ENCODE results near the gene PELI2.

PELI2 gene

DNA sequence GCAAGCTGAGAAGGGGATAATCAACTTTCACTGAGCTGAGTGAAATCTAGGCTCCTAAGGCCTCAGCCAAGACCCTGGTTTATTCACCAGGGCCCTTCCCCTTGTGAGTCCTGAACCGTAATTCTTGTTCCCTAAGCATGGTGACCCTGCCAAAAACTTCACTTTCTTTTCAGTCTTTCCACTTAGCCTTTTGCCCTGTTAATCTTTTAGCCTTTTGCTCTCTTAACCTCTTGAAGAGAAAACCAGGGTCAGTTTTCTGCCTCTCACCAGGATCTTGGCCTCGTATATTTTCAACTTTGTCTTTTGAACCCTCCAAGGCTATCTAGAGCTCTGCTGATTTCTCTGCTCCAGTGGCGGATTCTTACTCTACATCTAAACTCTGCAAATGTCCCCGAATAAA lies 191.0 kb downstream of the PELI2 start:
- TF ChIP-seq, protein P1, sequence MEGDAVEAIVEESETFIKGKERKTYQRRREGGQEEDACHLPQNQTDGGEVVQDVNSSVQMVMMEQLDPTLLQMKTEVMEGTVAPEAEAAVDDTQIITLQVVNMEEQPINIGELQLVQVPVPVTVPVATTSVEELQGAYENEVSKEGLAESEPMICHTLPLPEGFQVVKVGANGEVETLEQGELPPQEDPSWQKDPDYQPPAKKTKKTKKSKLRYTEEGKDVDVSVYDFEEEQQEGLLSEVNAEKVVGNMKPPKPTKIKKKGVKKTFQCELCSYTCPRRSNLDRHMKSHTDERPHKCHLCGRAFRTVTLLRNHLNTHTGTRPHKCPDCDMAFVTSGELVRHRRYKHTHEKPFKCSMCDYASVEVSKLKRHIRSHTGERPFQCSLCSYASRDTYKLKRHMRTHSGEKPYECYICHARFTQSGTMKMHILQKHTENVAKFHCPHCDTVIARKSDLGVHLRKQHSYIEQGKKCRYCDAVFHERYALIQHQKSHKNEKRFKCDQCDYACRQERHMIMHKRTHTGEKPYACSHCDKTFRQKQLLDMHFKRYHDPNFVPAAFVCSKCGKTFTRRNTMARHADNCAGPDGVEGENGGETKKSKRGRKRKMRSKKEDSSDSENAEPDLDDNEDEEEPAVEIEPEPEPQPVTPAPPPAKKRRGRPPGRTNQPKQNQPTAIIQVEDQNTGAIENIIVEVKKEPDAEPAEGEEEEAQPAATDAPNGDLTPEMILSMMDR (IDR thresholded peaks at IDR 0.05; ENCODE audit: control insufficient read depth, insufficient read depth, low read depth, low read length, missing control alignments) = no peak
- H3K4me3 ChIP-seq (ENCODE audit: control insufficient read depth, low read depth, low read length) = no peak overlapping the region
- DNase-seq (ENCODE audit: low read depth) = no peak

DNA sequence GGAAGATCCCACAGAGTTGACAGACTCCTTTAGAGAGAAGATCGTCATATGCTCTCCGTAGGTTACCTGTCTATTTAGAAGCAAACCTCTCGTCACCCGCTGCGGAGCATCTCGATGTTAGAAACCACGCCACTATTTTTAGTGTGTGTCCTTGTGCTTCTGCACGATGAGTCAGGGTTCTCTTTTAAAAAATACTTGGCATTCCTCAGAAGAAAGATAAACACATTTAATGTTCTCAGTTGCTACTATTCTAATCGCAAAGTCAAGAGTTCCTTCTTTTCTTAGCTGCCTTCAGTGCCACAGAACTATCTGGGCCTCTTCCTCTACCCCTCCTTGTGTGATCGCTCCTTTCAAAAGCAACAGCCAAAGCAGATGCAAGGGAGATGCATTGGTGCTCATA lies 192.4 kb downstream of the PELI2 start:
- TF ChIP-seq, protein P1 (IDR thresholded peaks at IDR 0.05; ENCODE audit: control insufficient read depth, insufficient read depth, low read depth, low read length, missing control alignments) = no peak
- no peak for DNase-seq (ENCODE audit: low read depth)
- no peak overlapping the region for H3K4me3 ChIP-seq (ENCODE audit: control insufficient read depth, low read depth, low read length)

DNA sequence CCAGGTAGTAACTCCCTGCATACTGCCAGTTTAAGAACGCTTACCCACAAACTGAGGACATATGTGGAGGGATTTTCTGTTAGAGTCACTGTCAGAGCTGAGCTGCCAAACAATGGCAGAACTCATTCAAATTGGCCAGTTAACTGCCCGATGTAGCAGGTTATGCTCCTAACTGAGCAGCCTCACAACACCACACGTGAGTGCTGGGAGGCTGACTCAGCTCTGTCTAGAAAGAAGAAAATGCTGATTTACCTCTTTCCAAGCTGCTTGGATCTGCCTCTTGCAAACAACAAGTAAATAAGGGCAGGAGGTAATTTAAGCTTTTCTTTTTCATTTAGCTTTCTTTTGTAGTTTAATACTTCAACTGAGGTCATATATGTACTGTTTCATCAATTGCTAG lies 195.6 kb downstream of the PELI2 start:
- no peak overlapping the region for H3K4me3 ChIP-seq (ENCODE audit: control insufficient read depth, low read depth, low read length)
- no peak for DNase-seq (ENCODE audit: low read depth)
- TF ChIP-seq, protein P1 (IDR thresholded peaks at IDR 0.05; ENCODE audit: control insufficient read depth, insufficient read depth, low read depth, low read length, missing control alignments) = no peak

DNA sequence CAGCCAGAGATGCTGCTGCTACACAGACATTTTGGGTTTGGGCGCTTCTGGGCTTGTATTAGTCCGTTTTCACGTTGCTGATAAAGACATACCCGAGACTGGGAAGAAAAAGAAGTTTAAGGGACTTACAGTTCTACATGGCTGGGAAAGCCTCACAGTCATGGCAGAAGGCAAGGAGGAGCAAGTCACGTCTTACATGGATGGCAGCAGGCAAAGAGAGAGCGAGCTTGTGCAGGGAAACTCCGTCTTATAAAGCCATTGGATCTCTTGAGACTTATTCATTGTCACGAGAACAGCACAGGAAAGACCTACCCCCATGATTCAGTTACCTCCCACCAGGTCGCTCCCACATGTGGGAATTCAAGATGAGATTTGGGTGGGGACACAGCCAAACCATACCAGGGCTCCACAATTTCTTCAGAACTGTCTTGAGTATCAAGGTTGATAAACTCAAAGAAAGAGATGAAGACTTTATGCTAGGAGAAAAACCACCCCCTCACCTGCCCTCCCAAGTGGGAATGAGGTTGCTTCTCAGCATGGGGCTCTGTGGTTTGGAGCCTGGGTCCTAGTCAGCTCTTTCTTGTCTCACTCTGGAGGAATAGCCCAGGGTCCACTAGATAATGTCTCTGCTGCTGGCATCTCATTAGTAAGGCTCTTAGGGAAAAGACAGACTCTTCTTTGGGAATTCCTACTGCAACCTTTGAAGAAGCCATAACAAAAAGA lies 200.3 kb downstream of the PELI2 start:
- TF ChIP-seq, protein P1 (IDR thresholded peaks at IDR 0.05; ENCODE audit: control insufficient read depth, insufficient read depth, low read depth, low read length, missing control alignments) = no peak
- no peak overlapping the region for H3K4me3 ChIP-seq (ENCODE audit: control insufficient read depth, low read depth, low read length)
- no peak for DNase-seq (ENCODE audit: low read depth)

DNA sequence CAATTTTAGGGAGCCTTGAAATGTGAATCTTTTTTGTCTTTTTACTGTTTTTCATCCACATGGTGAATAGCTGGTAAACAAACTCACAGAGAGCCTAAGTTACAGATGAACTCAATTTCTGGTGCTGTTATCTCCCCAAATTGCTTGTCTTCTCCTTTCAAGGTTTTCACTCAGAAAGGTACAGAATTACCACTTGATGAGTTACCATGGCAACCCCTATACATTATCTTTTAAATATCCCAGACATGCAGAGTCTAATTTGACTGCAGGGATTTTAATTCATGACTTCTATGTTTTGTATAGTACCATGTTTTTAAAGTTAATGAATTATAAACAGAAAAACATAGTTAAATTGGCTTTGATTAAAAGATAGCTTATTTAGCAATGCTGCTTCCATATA lies 203.7 kb downstream of the PELI2 start:
- TF ChIP-seq, protein P1 (IDR thresholded peaks at IDR 0.05; ENCODE audit: control insufficient read depth, insufficient read depth, low read depth, low read length, missing control alignments) = no peak
- H3K4me3 ChIP-seq (ENCODE audit: control insufficient read depth, low read depth, low read length) = no peak overlapping the region
- no peak for DNase-seq (ENCODE audit: low read depth)

DNA sequence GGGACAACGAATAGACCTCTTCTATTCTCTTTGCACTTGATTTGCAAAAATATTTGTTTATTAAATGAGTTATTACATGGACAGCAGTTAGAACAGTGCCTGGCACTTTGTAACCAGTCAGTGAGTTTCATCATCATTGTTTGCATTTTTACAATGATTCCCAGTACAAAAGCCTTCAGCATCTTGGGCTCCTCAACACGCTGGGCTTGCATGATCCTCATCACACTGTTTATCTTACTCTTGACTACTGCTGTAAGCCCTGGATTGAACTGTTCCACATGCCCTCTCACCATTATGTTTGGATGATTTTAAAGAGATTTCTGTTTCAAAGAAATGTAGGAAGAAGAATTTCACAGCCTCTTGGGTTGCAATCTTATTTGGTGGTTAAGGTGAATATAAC lies 204.3 kb downstream of the PELI2 start:
- H3K4me3 ChIP-seq (ENCODE audit: control insufficient read depth, low read depth, low read length) = no peak overlapping the region
- TF ChIP-seq, protein P1 (IDR thresholded peaks at IDR 0.05; ENCODE audit: control insufficient read depth, insufficient read depth, low read depth, low read length, missing control alignments) = no peak
- DNase-seq (ENCODE audit: low read depth) = no peak

Measured in AG09309 (cell line).